ENCODE results near the gene RELN. TPM values are rescaled to one million over a fixed set of nuclear protein-coding genes. Genes with fewer than 3 reads are reported as not detected.
A peak's percentile ranks its signal among the peaks of the same experiment; 100 is the strongest.

Gene RELN
- total and polyA plus RNA-seq, 9 of the 15 experiments (the other 6 are each of a cell fraction or from before 2014, with no cell fraction given), result 12.9 to 43.2 (median 18.1) TPM

- TF ChIP-seq SOX6 (IDR thresholded peaks at IDR 0.05), result no peak
Observed at GRCh38 chr7:103805346-103805745, 184.1 kb downstream of the RELN start (continued).

GRCh38 chr7:103803631-103804030, 185.8 kb downstream of the RELN start:
- Histone ChIP-seq H2AFZ (ENCODE audit: low read depth, low read length) (no peak overlapping the region), H4K20me1 (replicated peaks; ENCODE audit: control insufficient read depth, insufficient read depth, low read length) (no peaks in the 10 kb centered on the region), H3K79me2 (ENCODE audit: control insufficient read depth, insufficient read depth, low read length) (no peaks in the 10 kb centered on the region), H3K27me3 (ENCODE audit: control insufficient read depth in 2 of 2, insufficient read depth in 2 of 2, low read length in 2 of 2) (no peaks in the 10 kb centered on the region), H3K9ac (ENCODE audit: insufficient read depth in 1 of 2, low read depth in 2 of 2, low read length in 2 of 2) (no peak overlapping the region), H3K9me3 (replicated peaks; ENCODE audit: control insufficient read depth, insufficient read depth, low read depth, low read length) (no peaks in the 10 kb centered on the region), H3K4me2 (ENCODE audit: insufficient read depth, low read length) (no peak overlapping the region), H3K4me1 (replicated peaks in 1 of 2; ENCODE audit: control insufficient read depth in 2 of 2, insufficient read depth in 2 of 2, low read length in 2 of 2) (peaks cover 0 to 3% of the 10 kb centered on the region in 2 experiments; a peak in 2 of 5 replicates), H3K27ac (ENCODE audit: extremely low read depth, low read depth, low read length) (no peak overlapping the region), H3K36me3 (ENCODE audit: control insufficient read depth, insufficient read depth, low read length) (no peaks in the 10 kb centered on the region), H3K4me3 (no peak overlapping the region), H3K9me1 (ENCODE audit: control insufficient read depth, insufficient read depth, low read length) (no peaks in the 10 kb centered on the region)
- 35% methylated on average over 1 of the region's 1 CpG for WGBS (ENCODE audit: insufficient coverage, low coverage, missing lambda C conversion rate)
- ATAC-seq, result no peak
- intact Hi-C loops (cut with micrococcal nuclease), result no loop called here
- ChIA-PET POLR2A (no interaction called here), CTCF (ENCODE audit: low intra/inter-chr PET ratio) (no interaction called here)
- no TSS peak for BruUV-seq (replicated peaks)
- DNase-seq (ENCODE audit: extremely low read depth in 1 of 4, low spot score in 3 of 4), result no peak
- in situ Hi-C loops (cut with MboI), result no loop called here
- TF ChIP-seq SNIP1 (IDR thresholded peaks at IDR 0.05; ENCODE audit: low read depth) (no peak), OTX1 (CRISPR knock-in tag; IDR thresholded peaks at IDR 0.05) (no peak), RBM15 (IDR thresholded peaks at IDR 0.05; ENCODE audit: insufficient read depth, low read length) (no peak), ZNF696 (CRISPR knock-in tag; conservative IDR thresholded peaks at IDR 0.05) (no peak), CEBPB (tag; IDR thresholded peaks at IDR 0.05) (no peak)
- no peak for FAIRE-seq

- Histone ChIP-seq H3K4me2 (ENCODE audit: insufficient read depth, low read length) (no peak overlapping the region), H3K9me1 (ENCODE audit: control insufficient read depth, insufficient read depth, low read length) (no peaks in the 10 kb centered on the region), H3K4me1 (replicated peaks in 1 of 2; ENCODE audit: control insufficient read depth in 2 of 2, insufficient read depth in 2 of 2, low read length in 2 of 2) (peaks cover 0 to 3% of the 10 kb centered on the region in 2 experiments; a peak in 2 of 5 replicates), H3K27me3 (ENCODE audit: control insufficient read depth in 2 of 2, insufficient read depth in 2 of 2, low read length in 2 of 2) (no peaks in the 10 kb centered on the region), H3K27ac (ENCODE audit: extremely low read depth, low read depth, low read length) (no peak overlapping the region), H3K4me3 (no peak overlapping the region), H3K9ac (ENCODE audit: insufficient read depth in 1 of 2, low read depth in 2 of 2, low read length in 2 of 2) (no peak overlapping the region), H3K9me3 (replicated peaks; ENCODE audit: control insufficient read depth, insufficient read depth, low read depth, low read length) (no peaks in the 10 kb centered on the region), H3K79me2 (ENCODE audit: control insufficient read depth, insufficient read depth, low read length) (no peaks in the 10 kb centered on the region), H4K20me1 (replicated peaks; ENCODE audit: control insufficient read depth, insufficient read depth, low read length) (no peaks in the 10 kb centered on the region), H2AFZ (ENCODE audit: low read depth, low read length) (no peak overlapping the region), H3K36me3 (ENCODE audit: control insufficient read depth, insufficient read depth, low read length) (no peaks in the 10 kb centered on the region)
- ATAC-seq, result no peak
- intact Hi-C loops (cut with micrococcal nuclease), result no loop called here
- FAIRE-seq, result no peak
- CTCF ChIA-PET (ENCODE audit: low intra/inter-chr PET ratio), result no interaction called here
- WGBS (ENCODE audit: insufficient coverage, low coverage, missing lambda C conversion rate), result 0% methylated on average over 1 of the region's 1 CpG
- POLR2A ChIA-PET, result no interaction called here
- no peak for DNase-seq (ENCODE audit: extremely low read depth in 1 of 4, low spot score in 3 of 4)
- BruUV-seq (replicated peaks), result no TSS peak
- TF ChIP-seq RBM25 (IDR thresholded peaks at IDR 0.05; ENCODE audit: low read depth, low read length, severe bottlenecking), result peak; percentile 34
- no peak for TF ChIP-seq RFX5 (IDR thresholded peaks at IDR 0.05; ENCODE audit: low read depth, low read length)
- in situ Hi-C loops (cut with MboI), result no loop called here
Observed at GRCh38 chr7:103799298-103799697, 190.2 kb downstream of the RELN start.
